ENCODE measurements around the gene ABCB9. TPM values are rescaled to one million over a fixed set of nuclear protein-coding genes. Genes with fewer than 3 reads are reported as not detected.
A peak's percentile ranks its signal among the peaks of the same experiment; 100 is the strongest.
"Not testable (repeated sequence)": the region's sequence is repeated elsewhere in the genome, so short reads cannot be mapped to it uniquely, and the experiment has no call there.

Gene ABCB9
- total RNA-seq, 4 donors from 2014 or later = 2.0 to 8.6 (median 6.1) TPM

GRCh38 chr12:122942637-122943036 is 23.6 kb downstream of the ABCB9 start:
- peak overlapping the region; percentile 38 to 68 for H3K27ac ChIP-seq
- TF ChIP-seq CTCF (IDR thresholded peaks at IDR 0.05) = no peak
- no peak for DNase-seq
- intact Hi-C loops (cut with DNase I; ENCODE audit: low total_unique reads) = no loop called here
- no peaks in the 10 kb centered on the region for H3K9me3 ChIP-seq
- H3K4me1 ChIP-seq = no peaks in the 10 kb centered on the region
- no peaks in the 10 kb centered on the region for H3K27me3 ChIP-seq
- no peaks in the 10 kb centered on the region for H3K36me3 ChIP-seq
- H3K4me3 ChIP-seq = no peak overlapping the region

- H3K27me3 ChIP-seq; DNase-seq; H3K27ac ChIP-seq; intact Hi-C loops (cut with DNase I; ENCODE audit: low total_unique reads); H3K4me3 ChIP-seq; H3K36me3 ChIP-seq; H3K4me1 ChIP-seq; H3K9me3 ChIP-seq: not testable (repeated sequence)
Measured at GRCh38 chr12:122941351-122941750, 24.9 kb downstream of the ABCB9 start.

- Histone ChIP-seq H3K27me3 (no peaks in the 10 kb centered on the region), H3K27ac (no peak overlapping the region), H3K4me1 (no peaks in the 10 kb centered on the region), H3K36me3 (no peaks in the 10 kb centered on the region), H3K4me3 (no peak overlapping the region), H3K9me3 (no peaks in the 10 kb centered on the region)
- intact Hi-C loops (cut with DNase I; ENCODE audit: low total_unique reads) = no loop called here
- TF ChIP-seq POLR2A (IDR thresholded peaks at IDR 0.05) (no peak), CTCF (IDR thresholded peaks at IDR 0.05) (no peak)
- no peak for DNase-seq
Measured at GRCh38 chr12:122939125-122939524, 27.1 kb downstream of the ABCB9 start.

- intact Hi-C loops (cut with DNase I; ENCODE audit: low total_unique reads) = no loop called here
- Histone ChIP-seq H3K4me3 (no peak overlapping the region), H3K9me3 (no peaks in the 10 kb centered on the region), H3K4me1 (no peaks in the 10 kb centered on the region), H3K27ac (no peak overlapping the region), H3K27me3 (no peaks in the 10 kb centered on the region), H3K36me3 (no peaks in the 10 kb centered on the region)
- no peak for DNase-seq
- TF ChIP-seq CTCF (IDR thresholded peaks at IDR 0.05) (no peak), POLR2A (IDR thresholded peaks at IDR 0.05) (no peak)
Measured at GRCh38 chr12:122937622-122938091, 28.6 kb downstream of the ABCB9 start.

- Histone ChIP-seq H3K27me3 (no peaks in the 10 kb centered on the region), H3K27ac (no peak overlapping the region), H3K36me3 (no peaks in the 10 kb centered on the region), H3K4me3 (no peak overlapping the region), H3K4me1 (no peaks in the 10 kb centered on the region), H3K9me3 (no peaks in the 10 kb centered on the region)
- DNase-seq = no peak
- intact Hi-C loops (cut with DNase I; ENCODE audit: low total_unique reads) = no loop called here
- TF ChIP-seq POLR2A (IDR thresholded peaks at IDR 0.05) = no peak
- TF ChIP-seq CTCF (IDR thresholded peaks at IDR 0.05) = no peak
Measured at GRCh38 chr12:122935318-122935717, 30.9 kb downstream of the ABCB9 start.

- H3K27ac ChIP-seq = no peak overlapping the region
- no peaks in the 10 kb centered on the region for H3K27me3 ChIP-seq
- no peaks in the 10 kb centered on the region for H3K9me3 ChIP-seq
- no peaks in the 10 kb centered on the region for H3K4me1 ChIP-seq
- no peaks in the 10 kb centered on the region for H3K36me3 ChIP-seq
- H3K4me3 ChIP-seq = no peak overlapping the region
- intact Hi-C loops (cut with DNase I; ENCODE audit: low total_unique reads) = no loop called here
- TF ChIP-seq CTCF (IDR thresholded peaks at IDR 0.05) (no peak), POLR2A (IDR thresholded peaks at IDR 0.05) (no peak)
- no peak for DNase-seq
Measured at GRCh38 chr12:122934722-122935121, 31.5 kb downstream of the ABCB9 start.

Measured in uterus (tissue), 4 donors.